Right ventricle myocardium superior (tissue), 1 donor: ENCODE results near the gene PSD2. TPM values are rescaled to one million over a fixed set of nuclear protein-coding genes. Genes with fewer than 3 reads are reported as not detected.

Experiments
- ATAC-seq: fragments of 200-7000 bp; cut with Tn5 transposase; one replicate; pipeline ENCODE4 v1.9.1; 2020; ENCODE audit warnings: mild to moderate bottlenecking; ENCODE audit not compliant: poor library complexity
- DNase-seq: peaks from one replicate; pipeline ENCODE4 v3.0.0-alpha.2; 2020
- intact Hi-C: fragments of 100-400 bp; cut with DNase I; formaldehyde crosslinking; loops from one replicate; pipeline ENCODE4 v1.11.2; 2022
- long read RNA-seq: library from polyadenylated mRNA; unstranded; transcript quantifications from one replicate; pipeline ENCODE4 v2.0.0, GENCODE V29; 2021
- total RNA-seq: library from RNA; stranded (reverse); fragmentation: NEBNext Ultra II Directional; extraction: Animal tissue kit (Norgen Biotek cat#: 25700); gene quantifications from one replicate; pipeline ENCODE4 v1.2.1, GENCODE V29; 2021
- donor health status: DM: no; HTN: yes; CAD: no; lungs with severe emphysema.

PSD2 gene
- total RNA-seq: not detected
- long read RNA-seq: 0 reads

DNA sequence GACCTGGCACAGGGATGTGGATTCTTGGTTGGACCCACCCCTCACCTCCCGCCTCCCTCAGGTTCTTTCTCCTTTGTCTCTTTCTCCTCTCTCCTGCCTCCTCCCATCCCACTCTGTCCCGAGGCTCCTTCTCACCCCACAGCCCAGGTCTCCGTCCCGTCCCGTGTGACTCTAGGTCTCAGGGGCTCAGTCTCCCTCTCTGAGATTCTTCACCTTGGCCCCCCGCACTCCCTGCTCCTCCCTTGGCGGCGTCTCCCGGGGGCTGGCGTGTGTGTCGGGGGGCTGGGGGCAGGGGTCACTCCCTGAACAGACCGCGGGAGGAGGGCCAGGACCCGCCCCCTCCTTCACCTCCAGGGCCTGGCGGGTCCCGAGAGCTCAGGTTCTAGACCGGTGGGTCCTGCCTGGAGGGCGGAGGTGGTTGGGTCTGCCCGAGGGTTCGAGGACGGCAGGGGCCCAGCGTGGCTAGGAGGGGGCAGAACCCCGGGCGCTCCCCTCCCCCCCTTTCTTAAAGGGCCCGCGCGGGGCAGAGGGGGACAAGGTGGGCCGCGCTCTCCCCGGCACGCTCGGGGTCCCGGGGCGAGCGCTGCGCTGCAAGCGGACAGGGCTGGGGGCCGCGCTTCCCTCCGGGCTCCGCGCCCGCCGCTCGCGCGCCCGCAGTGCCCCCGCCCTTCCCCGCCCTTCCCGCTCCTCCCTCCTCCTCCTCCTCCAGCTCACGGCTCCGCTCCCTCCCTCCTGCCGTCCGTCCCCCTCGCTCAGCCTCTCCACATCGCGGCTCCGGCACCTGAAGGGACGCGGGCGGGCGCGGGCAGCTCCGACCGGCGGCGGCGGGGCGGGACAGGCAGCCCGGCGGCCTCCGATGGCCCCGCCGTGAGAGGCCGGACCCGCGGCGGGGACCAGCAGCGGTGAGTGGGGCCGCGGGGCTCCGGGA lies at the start of gene PSD2:
PSD2 (plus strand) TSS at position 735 of the 928 bp plus-strand sequence. CDS start 13,633 bp downstream, outside the sequence.
- intact Hi-C loops: no loop called here
- DNase-seq: peak; percentile 45
- ATAC-seq: peak; percentile 30

DNA sequence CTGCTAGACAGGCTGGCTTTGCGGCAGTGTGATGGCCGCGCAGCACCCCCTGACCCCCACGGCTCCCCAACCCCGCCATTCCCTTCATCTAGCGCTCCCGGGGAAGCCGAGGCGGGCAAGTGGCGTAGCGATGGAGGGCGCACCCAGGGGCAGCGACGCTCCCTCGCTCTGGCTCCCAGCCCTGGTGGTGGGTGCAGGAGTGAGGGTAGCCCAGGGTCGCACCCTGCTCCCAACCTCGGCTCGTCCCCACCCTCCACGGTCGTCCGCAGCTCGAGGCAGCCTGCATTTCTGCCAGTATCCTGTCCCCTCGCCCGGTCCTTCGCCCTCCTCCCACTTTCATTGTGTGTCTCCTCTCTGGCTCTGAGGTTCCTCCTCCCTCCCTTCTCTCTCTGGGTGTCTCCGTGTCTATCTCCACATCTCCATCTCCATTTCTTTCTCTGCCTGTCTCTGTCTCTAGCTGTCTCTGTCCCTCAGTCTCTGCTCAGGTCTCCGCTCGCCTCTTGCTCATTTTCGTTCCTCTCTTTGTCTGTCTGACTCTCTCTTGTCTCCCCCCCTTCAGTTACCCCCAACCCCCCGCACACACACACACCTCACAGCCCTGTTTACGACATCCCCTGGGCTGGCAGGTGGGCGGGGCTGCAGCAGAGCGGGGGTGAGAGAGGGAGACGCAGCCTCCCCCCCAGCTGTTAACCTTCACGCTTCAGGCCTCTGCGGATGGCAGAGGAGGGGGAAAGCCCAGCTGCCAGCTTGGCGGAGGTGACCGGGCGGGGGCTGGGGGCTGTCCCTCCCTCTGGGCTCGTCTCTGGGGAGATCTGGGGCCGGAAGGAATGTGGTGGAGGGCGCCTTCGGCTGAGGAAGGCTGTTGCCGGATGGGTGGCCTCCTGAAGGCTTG lies 48.7 kb upstream of the PSD2 start:
- no peak for DNase-seq
- peak; percentile 11 for ATAC-seq
- intact Hi-C loops: no loop called here

DNA sequence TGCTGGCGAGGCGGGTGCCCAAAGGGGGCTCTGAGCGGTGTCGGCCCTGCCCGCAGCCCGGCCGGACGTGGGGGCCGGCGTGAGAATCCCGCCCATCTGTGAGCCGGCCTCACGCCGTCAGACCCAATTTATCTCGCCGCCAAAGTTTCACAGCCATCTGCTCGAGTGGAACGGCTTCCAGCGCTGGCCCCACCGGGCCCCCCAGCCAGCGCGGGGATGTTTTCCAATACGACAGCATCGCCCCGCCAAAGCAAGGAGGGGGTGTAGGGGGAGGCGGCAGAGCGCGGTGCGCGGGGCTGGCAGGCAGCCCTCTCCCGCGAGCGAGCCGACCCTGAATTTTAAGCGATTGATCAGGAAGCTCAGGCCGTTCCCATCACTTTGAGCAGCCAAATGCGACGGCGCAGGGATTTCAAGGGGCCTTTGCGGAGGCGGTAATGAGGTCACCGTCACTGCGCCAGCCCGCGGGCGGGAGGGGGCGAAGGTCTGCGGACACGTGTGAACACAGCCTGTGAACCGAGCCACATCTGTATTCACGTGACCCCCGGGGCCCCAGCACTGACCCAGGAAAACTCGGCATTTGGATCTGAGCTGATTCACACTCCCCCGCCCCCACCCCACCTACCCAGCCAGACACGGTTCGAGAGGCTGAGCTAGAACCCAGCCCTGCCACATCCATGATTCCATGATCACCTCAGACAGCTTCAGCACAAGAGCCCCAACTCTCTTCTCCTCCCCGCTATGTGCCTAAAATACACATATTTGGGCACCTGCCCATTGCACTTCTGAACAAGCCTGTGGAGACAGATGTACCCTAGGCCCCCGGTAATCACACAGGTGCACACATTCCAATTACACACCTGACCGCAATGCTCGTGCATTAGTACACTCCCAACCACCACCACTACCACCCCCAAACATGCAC lies 47.8 kb upstream of the PSD2 start:
- DNase-seq (peak; percentile 65), ATAC-seq (peak; percentile 45)
- intact Hi-C loops: no loop called here

DNA sequence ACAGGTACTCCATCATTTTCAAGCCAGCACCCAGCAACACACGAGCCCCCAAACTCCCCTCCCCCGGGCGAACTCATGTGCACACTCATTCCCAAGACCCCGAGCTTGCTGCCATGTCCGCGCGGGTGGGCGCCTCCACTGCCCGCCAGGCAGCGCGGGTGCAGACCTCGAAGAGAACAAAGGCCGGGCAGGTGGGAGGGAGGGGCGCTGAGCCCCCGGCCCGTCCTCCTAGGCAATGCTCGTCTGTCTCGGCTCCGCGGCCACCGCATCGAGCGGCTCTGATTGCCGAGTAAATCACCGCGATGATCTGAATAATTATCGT lies 47.1 kb upstream of the PSD2 start:
- DNase-seq (no peak), ATAC-seq (no peak)
- intact Hi-C loops: no loop called here

DNA sequence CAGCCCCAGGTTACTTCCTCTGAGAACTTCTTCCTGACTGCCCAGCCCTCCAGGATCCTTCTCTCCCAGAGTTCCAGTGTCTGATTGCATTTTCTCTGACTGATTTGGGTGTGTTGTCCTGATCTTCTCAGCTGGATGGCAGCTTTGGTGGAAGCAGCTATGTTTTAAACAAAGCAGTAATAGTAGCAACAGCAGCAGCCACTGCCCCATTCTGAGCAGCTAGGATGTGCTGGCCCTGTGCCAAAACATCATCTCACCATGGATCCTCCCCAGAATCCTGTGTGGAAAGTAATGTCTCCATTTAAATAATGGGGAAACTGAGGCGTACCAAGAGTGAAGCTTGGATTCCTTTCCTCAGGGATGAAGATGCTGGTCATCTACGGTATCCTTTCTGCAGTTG lies 46.4 kb upstream of the PSD2 start:
- intact Hi-C loops: no loop called here
- ATAC-seq: no peak
- no peak for DNase-seq

DNA sequence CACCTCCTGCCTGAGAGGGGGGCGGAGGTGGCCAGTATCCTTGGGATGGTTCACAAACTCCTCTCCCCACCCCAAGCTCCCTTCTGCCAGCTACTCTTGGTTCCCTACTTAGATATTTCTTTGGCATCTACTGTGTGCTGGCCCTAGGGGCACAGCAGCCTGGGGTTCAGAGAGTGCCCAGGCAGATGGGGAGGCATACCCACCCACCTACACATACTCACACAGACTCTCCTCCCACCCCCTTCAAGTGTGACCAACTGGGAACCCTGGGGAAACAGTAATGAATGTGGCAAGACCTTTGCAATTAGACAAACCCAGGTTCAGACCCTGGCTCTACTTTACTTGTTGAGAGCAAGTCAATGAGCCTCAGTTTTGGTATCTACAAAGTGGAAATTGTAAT lies 44.4 kb upstream of the PSD2 start:
- ATAC-seq (no peak), DNase-seq (no peak)
- intact Hi-C loops: no loop called here

DNA sequence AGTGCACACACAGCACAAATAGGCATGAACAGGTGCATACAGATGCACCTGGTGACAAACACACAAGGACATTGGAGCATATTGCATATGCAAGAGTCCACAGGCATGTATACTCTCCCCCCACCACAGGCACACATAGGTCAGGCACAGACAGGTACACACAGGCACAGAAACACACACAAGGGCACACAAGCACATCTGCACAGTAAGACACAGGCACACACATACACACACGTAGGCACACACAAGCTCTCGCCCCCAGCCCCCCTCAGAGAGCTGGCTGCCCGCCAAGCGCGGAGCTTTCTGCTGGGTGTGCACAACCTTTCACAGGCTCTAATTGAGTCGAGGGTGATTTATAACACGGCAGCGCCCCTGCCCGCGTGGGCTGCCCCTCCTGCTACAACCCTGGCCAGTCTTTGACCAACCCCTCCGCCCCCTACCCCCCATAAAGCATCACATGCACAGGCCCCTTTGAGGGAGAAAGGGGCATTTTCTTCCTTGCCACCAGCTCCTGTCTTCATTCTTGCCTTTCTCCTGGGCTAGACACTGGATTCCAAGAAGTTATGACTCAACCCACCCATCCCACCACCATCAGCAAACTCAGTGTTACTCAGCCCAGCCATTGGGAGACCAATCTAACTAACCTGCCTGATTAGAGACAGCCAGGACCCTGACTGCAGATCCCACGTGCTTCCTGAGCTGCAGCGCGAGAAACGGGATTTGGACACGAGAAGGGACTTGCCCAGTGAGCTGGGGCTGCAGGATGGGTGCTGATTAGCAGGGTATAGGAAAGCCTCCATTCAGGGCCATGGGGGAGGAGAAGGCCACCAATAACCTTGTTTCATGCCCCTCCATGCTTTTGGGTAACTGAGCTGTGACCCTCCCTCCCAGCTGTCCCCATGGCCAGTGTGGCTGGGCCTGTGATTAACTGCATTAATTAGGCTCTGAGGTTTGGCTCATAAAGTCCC lies 42.8 kb upstream of the PSD2 start:
- intact Hi-C loops: no loop called here

DNA sequence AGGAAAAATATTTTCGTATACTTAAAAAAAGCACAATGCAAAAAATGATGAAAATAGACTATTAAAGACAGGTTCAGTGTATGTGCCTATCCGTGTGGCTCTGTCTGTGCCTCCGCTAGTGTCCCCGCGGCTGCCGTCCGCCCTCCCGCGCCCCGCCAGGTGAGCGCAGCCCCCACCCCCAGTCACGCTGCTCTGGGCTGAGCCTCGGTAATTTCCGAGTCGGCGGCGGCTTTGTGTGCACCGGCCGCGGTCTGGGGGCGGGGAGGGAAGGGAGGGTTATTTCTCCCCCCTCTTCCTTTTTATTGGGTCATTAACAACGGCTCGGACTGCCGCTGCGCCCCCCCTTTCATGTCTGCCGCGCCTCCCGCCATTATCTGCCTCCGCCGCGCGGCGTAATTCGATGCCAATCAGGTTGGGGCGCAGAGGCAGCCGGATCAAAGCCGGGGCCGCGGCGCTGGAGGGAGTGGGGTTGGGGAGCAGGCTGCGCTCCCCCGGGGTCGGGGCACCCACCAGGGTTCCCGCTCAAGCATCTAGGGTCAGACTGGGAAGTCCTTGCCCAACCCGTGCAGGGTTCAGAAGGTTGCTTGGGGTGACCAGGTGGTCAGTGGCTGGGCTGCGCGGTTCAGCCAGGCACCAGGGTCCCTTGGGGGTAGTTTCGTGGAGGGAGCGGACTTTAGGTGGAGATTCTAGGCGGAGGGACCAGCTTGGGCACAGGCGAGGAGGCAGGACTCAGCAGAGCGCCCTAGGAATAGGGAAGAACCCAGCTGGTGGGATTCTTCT lies 39.5 kb upstream of the PSD2 start:
- no peak for DNase-seq
- ATAC-seq: no peak
- intact Hi-C loops: no loop called here

More for the DNA sequence above, 42.8 kb upstream of the PSD2 start:
- no peak for ATAC-seq
- DNase-seq: no peak

DNA sequence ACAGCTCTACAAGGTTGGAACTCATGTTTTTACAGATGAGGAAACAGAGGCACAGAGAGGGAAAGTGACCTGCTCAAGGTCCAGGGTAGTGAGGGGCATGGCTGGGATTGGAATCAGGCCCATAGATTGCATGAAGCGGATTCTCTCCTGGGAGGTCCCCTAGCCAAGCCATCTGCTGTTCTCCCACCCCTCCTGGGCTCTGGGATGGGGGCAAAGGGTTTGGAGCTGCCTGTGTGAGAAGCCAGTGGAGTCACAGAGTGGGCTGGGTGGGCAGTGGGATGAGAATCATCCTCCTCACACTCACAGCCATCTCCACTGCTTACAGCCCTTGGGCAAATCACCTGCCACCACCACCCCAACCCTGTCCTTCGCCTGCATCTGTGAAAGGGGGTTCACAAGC lies 38.6 kb upstream of the PSD2 start:
- intact Hi-C loops: no loop called here
- DNase-seq (no peak), ATAC-seq (no peak)

DNA sequence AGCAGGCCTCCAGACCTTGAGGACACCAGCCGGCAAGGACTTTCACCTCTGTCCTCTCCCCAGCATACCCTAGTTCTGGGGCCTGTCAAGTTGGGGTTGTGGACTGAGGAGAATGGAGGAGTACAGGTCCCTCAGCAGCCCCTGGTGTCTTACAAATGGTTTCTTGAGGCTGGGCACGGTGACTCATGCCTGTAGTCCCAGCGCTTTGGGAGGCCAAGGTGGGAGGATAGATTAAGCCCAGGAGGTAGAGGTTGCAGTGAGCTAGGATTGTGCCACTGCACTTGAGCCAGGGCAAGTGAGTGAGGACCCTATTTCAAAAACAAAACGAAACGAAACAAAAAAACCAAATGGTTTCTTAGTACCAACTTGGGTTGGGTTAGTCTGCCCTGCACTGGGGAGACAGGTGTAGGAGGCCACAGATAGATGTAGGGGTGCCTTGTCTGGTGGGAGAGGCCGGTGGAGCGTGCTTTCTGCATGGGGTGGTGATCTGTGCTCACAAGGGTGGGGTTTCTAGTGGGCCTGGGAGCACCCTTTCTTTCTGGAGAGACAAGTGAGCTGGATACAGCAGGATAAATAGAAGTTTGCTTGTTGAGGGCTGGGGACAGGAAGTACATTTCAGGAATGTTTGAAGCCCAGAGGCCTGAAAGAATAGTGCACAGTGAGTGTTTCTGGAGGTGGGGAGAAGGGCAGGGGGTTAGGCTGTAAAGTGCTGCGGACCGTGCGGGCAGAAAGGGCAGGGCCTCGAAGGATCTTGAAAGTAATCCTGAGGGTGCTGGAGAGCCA lies 37.7 kb upstream of the PSD2 start:
- DNase-seq: no peak
- intact Hi-C loops: no loop called here
- ATAC-seq: no peak

DNA sequence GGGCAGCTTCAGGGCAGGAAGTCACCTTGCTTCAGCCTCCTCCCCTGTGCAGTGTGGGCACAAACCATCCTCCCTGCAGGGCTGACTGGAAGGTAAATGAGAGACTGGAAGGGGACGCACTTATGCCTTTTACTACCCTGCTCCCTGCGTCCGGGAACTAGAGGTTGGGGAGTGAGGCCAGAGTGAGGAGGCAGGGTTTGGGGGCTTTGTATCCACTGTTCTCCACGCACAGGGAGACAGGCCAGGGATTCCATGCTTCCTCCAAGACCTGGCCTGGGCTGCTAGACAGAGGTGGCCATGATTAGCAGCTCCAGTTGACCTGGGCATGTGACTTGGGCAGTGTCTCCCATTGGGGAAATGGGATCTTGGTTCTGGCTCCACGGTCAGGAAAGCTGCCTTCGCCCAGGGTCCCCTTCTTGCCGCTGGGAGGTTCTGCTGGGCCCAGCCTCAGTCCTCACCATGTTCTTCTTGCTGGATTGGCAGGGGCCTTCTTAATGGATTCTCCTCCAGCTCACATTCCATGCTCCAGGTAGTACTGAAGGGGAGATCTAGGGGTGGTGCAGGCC lies 37.0 kb upstream of the PSD2 start:
- intact Hi-C loops: no loop called here
- ATAC-seq: no peak
- no peak for DNase-seq

DNA sequence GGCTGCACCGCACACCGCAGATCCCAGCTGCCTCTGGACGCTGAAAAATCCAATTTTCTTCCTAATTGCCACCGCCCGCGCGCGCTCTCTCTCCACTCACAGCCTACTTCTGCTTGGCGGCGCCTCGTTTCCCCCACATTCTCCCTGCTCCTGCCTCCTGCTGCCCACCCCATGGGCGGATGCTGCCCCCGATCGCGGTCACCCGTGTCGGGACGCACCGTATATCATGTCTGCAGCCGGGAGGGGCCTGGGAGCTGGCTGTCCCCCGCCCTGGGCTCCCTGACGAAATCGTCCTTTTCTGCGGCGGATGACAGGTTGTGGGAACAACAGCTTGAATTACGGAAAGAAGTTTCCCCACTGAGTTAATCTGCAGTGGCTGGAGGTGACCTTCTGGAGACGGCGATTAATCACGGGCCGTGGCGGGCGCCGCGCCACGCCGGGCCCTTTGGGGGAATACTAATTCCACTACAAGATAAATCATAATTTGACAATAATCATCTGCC lies 36.3 kb upstream of the PSD2 start:
- DNase-seq (no peak), ATAC-seq (no peak)
- intact Hi-C loops: no loop called here

DNA sequence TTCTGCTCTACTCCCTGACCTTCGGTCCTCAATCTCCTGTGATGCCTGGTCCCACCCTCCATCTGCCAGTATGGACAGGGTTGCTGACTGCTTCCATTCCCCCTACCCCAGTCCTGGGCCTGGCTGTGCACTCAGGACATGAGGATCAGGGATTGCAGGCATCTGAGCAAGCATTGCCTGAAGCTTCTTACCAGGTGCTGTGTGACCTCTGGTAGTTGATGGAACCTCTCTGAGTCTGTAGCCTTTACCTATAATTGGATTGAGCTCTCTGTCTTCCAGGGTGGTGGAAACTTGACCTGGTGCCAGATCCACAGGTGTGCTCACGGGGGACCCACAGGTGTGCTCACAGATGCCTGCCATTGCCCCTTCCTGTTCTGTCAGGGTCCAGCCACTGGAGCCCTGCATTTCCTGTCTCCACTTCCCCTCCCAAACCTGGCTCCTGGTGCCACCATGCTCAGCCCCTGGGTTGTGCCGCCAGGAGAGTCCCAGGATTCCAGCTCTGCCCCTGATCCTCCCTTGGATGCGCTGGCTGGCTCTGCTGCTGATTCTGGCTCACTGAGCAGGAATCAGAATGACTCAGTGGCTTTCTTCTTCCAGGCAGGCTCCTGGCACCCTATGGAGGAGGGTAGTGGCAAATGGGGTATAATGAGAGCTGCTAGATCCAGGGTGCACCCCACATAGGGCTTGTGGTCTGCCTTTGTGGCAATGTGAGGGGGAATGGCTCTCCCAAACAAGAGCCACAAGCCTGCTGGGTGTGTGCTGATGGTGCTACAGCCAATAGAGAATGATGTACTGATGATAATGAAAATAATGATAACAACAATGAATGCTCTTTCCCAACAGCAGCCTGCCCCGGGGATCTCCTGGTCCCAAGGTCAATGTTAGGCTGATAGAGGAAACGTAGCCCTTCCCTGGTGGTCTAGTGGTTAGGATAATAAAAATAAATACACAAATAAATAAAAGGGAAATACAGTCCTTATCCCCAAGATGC lies 35.2 kb upstream of the PSD2 start:
- DNase-seq: no peak
- intact Hi-C loops: no loop called here
- ATAC-seq: no peak

DNA sequence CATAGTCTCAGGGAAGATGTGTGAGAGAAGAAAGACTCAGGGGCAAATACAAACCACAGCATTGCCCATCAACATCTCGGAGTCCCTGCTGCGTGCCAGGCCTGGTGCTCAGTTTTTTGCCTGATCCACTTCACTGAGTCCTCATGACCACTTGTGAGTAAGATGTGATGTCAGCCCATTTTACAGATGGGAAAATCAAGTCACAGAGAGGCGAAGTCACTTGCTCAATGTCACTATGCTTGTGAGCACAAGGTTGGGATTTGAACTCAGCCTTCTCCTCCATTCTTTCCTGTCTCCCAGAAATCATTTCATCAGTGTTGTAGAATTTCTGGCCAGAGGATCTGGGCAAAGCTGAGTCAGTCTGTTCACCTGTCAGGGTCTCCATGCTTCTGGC lies 34.6 kb upstream of the PSD2 start:
- DNase-seq (no peak), ATAC-seq (no peak)
- intact Hi-C loops: no loop called here

DNA sequence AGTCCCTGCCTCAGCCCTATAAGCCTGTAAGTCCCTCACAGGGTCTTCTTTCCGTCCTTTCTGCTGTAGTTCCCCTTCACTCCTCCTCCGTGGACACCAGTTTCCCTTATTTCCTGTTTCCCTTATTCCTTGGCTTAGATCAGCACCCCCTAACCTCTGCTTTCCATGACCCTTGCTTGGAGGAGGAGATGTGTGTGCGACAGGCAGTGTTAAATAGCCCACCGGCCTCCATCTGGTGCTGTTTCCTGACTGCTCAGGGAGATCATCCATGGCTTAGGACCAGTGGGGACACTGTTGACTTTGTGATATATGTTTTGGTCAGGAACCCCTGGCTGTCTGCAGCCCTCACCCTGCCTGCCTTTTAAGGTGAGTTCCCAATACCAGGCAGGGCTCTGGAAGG lies 34.1 kb upstream of the PSD2 start:
- DNase-seq (no peak), ATAC-seq (no peak)
- intact Hi-C loops: no loop called here
